IMR-90 (cell line): ENCODE data around the gene SPATA31C1. TPM values are rescaled to one million over a fixed set of nuclear protein-coding genes. Genes with fewer than 3 reads are reported as not detected.

Experiments
- ATAC-seq: fragments of 200-7000 bp; cut with Tn5 transposase; 2 replicates; pipeline ENCODE4 v1.9.1; 2020; ENCODE audit warnings: low read depth, mild to moderate bottlenecking, moderate library complexity
- BruUV-seq: library from RNA; stranded (reverse); fragments of 400-500 nt; replicated peaks from 2 replicates; lab custom pipeline; 2021; lab: Mats Ljungman, UMichigan
- CTCF ChIA-PET: fragments of 300-600 bp; formaldehyde crosslinking; extraction: SDS; loops from one replicate; lab custom pipeline; 2021; ENCODE audit warnings: antibody characterized with exemption; lab: Yijun Ruan, JAX
- POLR2A ChIA-PET: fragments of 300-600 bp; sonication (Branson Sonifier 250); formaldehyde crosslinking; loops from one replicate; lab custom pipeline; 2022; ENCODE audit warnings: antibody characterized with exemption; ENCODE audit not compliant: unreplicated experiment; lab: Charles Lee
- DNase-seq: peaks from one replicate; pipeline ENCODE4 v3.0.0; 2013
- H2AFZ ChIP-seq: replicated peaks from 2 replicates; pipeline ENCODE3; 2013; ENCODE audit warnings: low read length, mild to moderate bottlenecking; ENCODE audit not compliant: poor library complexity
- H2AK5ac ChIP-seq: 2 replicates; pipeline ENCODE4 v1.6.1; 2013; ENCODE audit warnings: low read depth, low read length, inconsistent platforms
- H2AK9ac ChIP-seq: replicated peaks from 2 replicates; pipeline ENCODE3; 2013; ENCODE audit warnings: mild to moderate bottlenecking, low read depth, low read length, moderate library complexity; ENCODE audit not compliant: poor library complexity
- H2BK120ac ChIP-seq: 2 replicates; pipeline ENCODE4 v1.6.1; 2013; ENCODE audit warnings: low read depth, low read length, inconsistent platforms
- H2BK15ac ChIP-seq: 3 replicates; pipeline ENCODE4 v1.6.1; 2013; ENCODE audit warnings: low read depth, low read length, inconsistent platforms
- H2BK20ac ChIP-seq: 2 replicates; pipeline ENCODE4 v1.6.1; 2013; ENCODE audit warnings: low read depth, mild to moderate bottlenecking, inconsistent platforms, low read length, moderate library complexity
- H2BK5ac ChIP-seq: 2 replicates; pipeline ENCODE4 v1.6.1; 2013; ENCODE audit warnings: mild to moderate bottlenecking, low read depth, low read length, inconsistent platforms; ENCODE audit not compliant: poor library complexity, severe bottlenecking
- H3K14ac ChIP-seq: replicated peaks from 2 replicates; pipeline ENCODE4 v1.6.1; 2013; ENCODE audit warnings: low read depth, low read length, inconsistent platforms
- H3K18ac ChIP-seq: 2 replicates; pipeline ENCODE4 v1.6.1; 2013; ENCODE audit warnings: low read depth, low read length, control low read depth
- H3K23ac ChIP-seq: 2 replicates; pipeline ENCODE4 v1.6.1; 2013; ENCODE audit warnings: low read depth, low read length, inconsistent platforms
- H3K27ac ChIP-seq: 2 replicates; pipeline ENCODE4 v1.5.1; 2013; ENCODE audit warnings: mild to moderate bottlenecking, control low read depth, low read length; ENCODE audit not compliant: insufficient read depth
- H3K27me3 ChIP-seq: 2 replicates; pipeline ENCODE4 v1.6.1; 2013; ENCODE audit warnings: low read length; ENCODE audit not compliant: control insufficient read depth, insufficient read depth
- H3K36me3 ChIP-seq: 2 replicates; pipeline ENCODE4 v1.6.1; 2013; ENCODE audit warnings: low read length, mixed read lengths; ENCODE audit not compliant: control insufficient read depth, insufficient read depth
- H3K4ac ChIP-seq: 2 replicates; pipeline ENCODE4 v1.6.1; 2013; ENCODE audit warnings: low read depth, low read length, inconsistent platforms
- H3K4me1 ChIP-seq: 2 replicates; pipeline ENCODE4 v1.6.1; 2013; ENCODE audit warnings: low read length, mixed read lengths; ENCODE audit not compliant: control insufficient read depth, insufficient read depth
- H3K4me2 ChIP-seq: 2 replicates; pipeline ENCODE4 v1.6.1; 2013; ENCODE audit warnings: low read depth, mild to moderate bottlenecking, control low read depth, low read length, moderate library complexity
- H3K4me3 ChIP-seq: 2 replicates; pipeline ENCODE4 v1.5.1; 2013; ENCODE audit warnings: low read depth, mild to moderate bottlenecking, control low read depth, low read length, moderate library complexity; ENCODE audit not compliant: insufficient read depth
- H3K56ac ChIP-seq: 2 replicates; pipeline ENCODE4 v1.6.1; 2013; ENCODE audit warnings: low read length, inconsistent platforms; ENCODE audit not compliant: insufficient read depth; ENCODE audit errors: extremely low read depth
- H3K79me1 ChIP-seq, 2 experiments: 2 replicates each; pipeline ENCODE4 v1.6.1; 2013; ENCODE audit warnings: low read length in 2 of 2, inconsistent platforms in 1 of 2, low read depth in 1 of 2
- H3K9ac ChIP-seq: 2 replicates; pipeline ENCODE4 v1.6.1; 2013; ENCODE audit warnings: low read depth, low read length, control low read depth
- H3K9me1 ChIP-seq: 2 replicates; pipeline ENCODE4 v1.6.1; 2013; ENCODE audit warnings: low read length, inconsistent platforms; ENCODE audit not compliant: insufficient read depth
- H3K9me3 ChIP-seq: 2 replicates; pipeline ENCODE4 v1.6.1; 2013; ENCODE audit warnings: low read length; ENCODE audit not compliant: control insufficient read depth, insufficient read depth
- H4K20me1 ChIP-seq: 2 replicates; pipeline ENCODE4 v1.6.1; 2013; ENCODE audit warnings: low read length, inconsistent platforms; ENCODE audit not compliant: insufficient read depth
- H4K5ac ChIP-seq: 2 replicates; pipeline ENCODE4 v1.6.1; 2013; ENCODE audit warnings: mild to moderate bottlenecking, low read depth, low read length, control low read depth
- H4K8ac ChIP-seq, 2 experiments: 2 replicates each; pipeline ENCODE4 v1.6.1; 2013; ENCODE audit warnings: low read depth in 2 of 2, low read length in 2 of 2, control low read depth in 1 of 2, inconsistent platforms in 1 of 2
- H4K91ac ChIP-seq: 2 replicates; pipeline ENCODE4 v1.6.1; 2013; ENCODE audit warnings: low read depth, low read length, inconsistent platforms; ENCODE audit not compliant: insufficient read depth
- BHLHE40 ChIP-seq: fragments of 150-350 bp; IDR thresholded peaks from 2 replicates; pipeline ENCODE4 v1.6.1; 2016; ENCODE audit warnings: mild to moderate bottlenecking, low read depth, low read length
- CEBPB ChIP-seq: IDR thresholded peaks from 2 replicates; pipeline ENCODE4 v1.6.1; 2012; ENCODE audit warnings: low read depth, low read length, improper control_type of control experiment
- CTCF ChIP-seq: conservative IDR thresholded peaks from 2 replicates; pipeline ENCODE4 v1.5.1; 2012; ENCODE audit warnings: mild to moderate bottlenecking, low read depth, low read length, improper control_type of control experiment
- ELK1 ChIP-seq: fragments of 150-350 bp; IDR thresholded peaks from 2 replicates; pipeline ENCODE4 v1.6.1; 2016; ENCODE audit warnings: low read depth, mild to moderate bottlenecking, low read length, moderate library complexity, borderline replicate concordance
- FOS ChIP-seq: fragments of 150-350 bp; IDR thresholded peaks from 2 replicates; pipeline ENCODE4 v1.6.1; 2016; ENCODE audit warnings: low read depth, low read length
- MAFK ChIP-seq: IDR thresholded peaks from 2 replicates; pipeline ENCODE4 v1.6.1; 2012; ENCODE audit warnings: low read depth, low read length, improper control_type of control experiment
- MAZ ChIP-seq: IDR thresholded peaks from 2 replicates; pipeline ENCODE4 v1.6.1; 2012; ENCODE audit warnings: low read depth, mild to moderate bottlenecking, low read length, improper control_type of control experiment, moderate library complexity, borderline replicate concordance
- MXI1 ChIP-seq: IDR thresholded peaks from 2 replicates; pipeline ENCODE4 v1.6.1; 2012; ENCODE audit warnings: low read depth, mild to moderate bottlenecking, low read length, moderate library complexity, borderline replicate concordance
- NFE2L2 ChIP-seq: fragments of 150-350 bp; IDR thresholded peaks from 2 replicates; pipeline ENCODE4 v1.6.1; 2016; ENCODE audit warnings: low read depth, mild to moderate bottlenecking, low read length
- POLR2A ChIP-seq: IDR thresholded peaks from 2 replicates; pipeline ENCODE4 v1.6.1; 2012; ENCODE audit warnings: mild to moderate bottlenecking, low read depth, low read length
- RAD21 ChIP-seq: IDR thresholded peaks from 2 replicates; pipeline ENCODE4 v1.6.1; 2012; ENCODE audit warnings: low read length, improper control_type of control experiment
- RCOR1 ChIP-seq: IDR thresholded peaks from 2 replicates; pipeline ENCODE4 v1.6.1; 2012; ENCODE audit warnings: mild to moderate bottlenecking, low read length, improper control_type of control experiment; ENCODE audit not compliant: insufficient replicate concordance
- RFX5 ChIP-seq: IDR thresholded peaks from 2 replicates; pipeline ENCODE4 v1.8.0; 2012; ENCODE audit warnings: low read depth, mild to moderate bottlenecking, low read length, moderate library complexity
- SMC3 ChIP-seq: fragments of 150-350 bp; IDR thresholded peaks from 2 replicates; pipeline ENCODE4 v1.6.1; 2016; ENCODE audit warnings: low read depth, mild to moderate bottlenecking, antibody characterized with exemption, low read length, moderate library complexity
- USF2 ChIP-seq: fragments of 150-350 bp; IDR thresholded peaks from 2 replicates; pipeline ENCODE4 v1.6.1; 2017; ENCODE audit warnings: mild to moderate bottlenecking, antibody characterized with exemption, low read length, low read depth
- WGBS, 2 experiments: methylation state at CpG; one replicate each; pipeline versions ENCODE4 v1.1.5 to v1.1.7; 2013; ENCODE audit warnings: missing lambda C conversion rate in 2 of 2; ENCODE audit not compliant: insufficient read length in 1 of 2; ENCODE audit errors: extremely low coverage in 2 of 2; 5-methylcytosine and 5-hydroxymethylcytosine counted together
- dilution Hi-C: fragments of 300-500 bp; cut with HindIII; formaldehyde crosslinking; loops from one replicate; pipeline ENCODE4 v1.14.3; 2018; ENCODE audit warnings: low sequenced_read_pairs; ENCODE audit not compliant: unreplicated experiment
- in situ Hi-C: fragments of 300-500 bp; cut with MboI; formaldehyde crosslinking; loops from 3 replicates; pipeline ENCODE4 v1.14.3; 2019; ENCODE audit warnings: low sequenced_read_pairs, inconsistent platforms, mixed read lengths
- intact Hi-C: fragments of 100-400 bp; cut with micrococcal nuclease; formaldehyde crosslinking; loops from 2 replicates; pipeline ENCODE4 v1.10.0; 2022
- polyA plus RNA-seq, 3 experiments: library from polyadenylated mRNA; depleted of rRNA; stranded (reverse); fragments of >200 nt; gene quantifications; 2 replicates each; pipeline ENCODE4 v1.2.3, GENCODE V29; 2012; ENCODE audit warnings: low replicate concordance in 1 of 3
- total RNA-seq: library from RNA; depleted of rRNA; stranded (reverse); fragments of >200 nt; gene quantifications from 2 replicates; pipeline ENCODE4 v1.2.3, GENCODE V29; 2012

SPATA31C1 gene
- total and polyA plus RNA-seq, 2 of the 4 experiments (the other 2 are of a cell fraction): not detected

GRCh38 chr9:87910821-87911220 lies 6.9 kb upstream of the SPATA31C1 start:
- WGBS, 2 experiments: no CpG with 5 or more reads among the region's 3 CpGs
- no peak overlapping the region for H3K9ac ChIP-seq
- in situ Hi-C loops (no loop called here), dilution Hi-C loops (no loop called here), intact Hi-C loops (no loop called here)
- no peak overlapping the region for H3K56ac ChIP-seq
- CTCF ChIA-PET: no interaction called here
- H3K4me3 ChIP-seq: no peak overlapping the region
- no peak overlapping the region for H3K23ac ChIP-seq
- no peak overlapping the region for H3K4me2 ChIP-seq
- ATAC-seq (no peak), DNase-seq (no peak)
- no peak overlapping the region for H3K14ac ChIP-seq
- H4K91ac ChIP-seq: no peak overlapping the region
- H3K27me3 ChIP-seq: no peaks in the 10 kb centered on the region
- no TSS peak for BruUV-seq
- no peak overlapping the region for H3K18ac ChIP-seq
- no peaks in the 10 kb centered on the region for H4K20me1 ChIP-seq
- no peak overlapping the region for H3K4ac ChIP-seq
- no peak overlapping the region for H2BK5ac ChIP-seq
- POLR2A ChIA-PET: no interaction called here
- H3K9me3 ChIP-seq: no peaks in the 10 kb centered on the region
- no peak overlapping the region for H3K27ac ChIP-seq
- H4K5ac ChIP-seq: no peak overlapping the region
- TF ChIP-seq FOS (no peak), NFE2L2 (no peak), POLR2A (no peak), RCOR1 (no peak), MXI1 (no peak), RAD21 (no peak), MAFK (no peak), CEBPB (no peak), BHLHE40 (no peak), CTCF (no peak), MAZ (no peak), USF2 (no peak), RFX5 (no peak), SMC3 (no peak), ELK1 (no peak)
- no peaks in the 10 kb centered on the region for H3K4me1 ChIP-seq
- no peak overlapping the region for H2AK5ac ChIP-seq
- H4K8ac ChIP-seq: no peak overlapping the region
- no peak overlapping the region for H2BK20ac ChIP-seq
- H2BK15ac ChIP-seq: no peak overlapping the region
- H2BK120ac ChIP-seq: no peak overlapping the region
- H2AK9ac ChIP-seq: no peak overlapping the region
- no peak overlapping the region for H2AFZ ChIP-seq
- no peaks in the 10 kb centered on the region for H3K36me3 ChIP-seq
- H3K79me1 ChIP-seq: no peaks in the 10 kb centered on the region
- no peaks in the 10 kb centered on the region for H3K9me1 ChIP-seq
